HepG2 (cell line): ENCODE results near the gene POLR3E. TPM values are rescaled to one million over a fixed set of nuclear protein-coding genes. Genes with fewer than 3 reads are reported as not detected.

Experiments
- POLR2AphosphoS5 ChIP-seq: IDR thresholded peaks from 2 replicates; pipeline ENCODE4 v1.6.1; 2012; ENCODE audit warnings: low read depth, low read length
- POLR2G ChIP-seq: fragments of 200-400 bp; formaldehyde crosslinking; IDR thresholded peaks from 2 replicates; pipeline ENCODE4 v1.6.1; 2018; ENCODE audit warnings: mild to moderate bottlenecking, low read depth, low read length, moderate library complexity
- RBM22 ChIP-seq: fragments of 200-400 bp; formaldehyde crosslinking; optimal IDR thresholded peaks from 2 replicates; pipeline ENCODE3; 2017; ENCODE audit warnings: mild to moderate bottlenecking, low read length, moderate library complexity
- RFX3 ChIP-seq: IDR thresholded peaks from 2 replicates; pipeline ENCODE4 v1.6.1; 2016; ENCODE audit warnings: missing biosample characterization, missing genetic modification reagents
- SAFB2 ChIP-seq: sonication (generic); formaldehyde crosslinking; IDR thresholded peaks from 2 replicates; pipeline ENCODE4 v1.5.1; 2020; ENCODE audit warnings: missing genetic modification reagents, low read depth, mild to moderate bottlenecking, borderline replicate concordance
- SALL2 ChIP-seq: sonication (generic); formaldehyde crosslinking; IDR thresholded peaks from 2 replicates; pipeline ENCODE4 v1.8.1; 2023; ENCODE audit warnings: mild to moderate bottlenecking, missing genetic modification reagents, inconsistent platforms
- ZMYM4 ChIP-seq: sonication (generic); formaldehyde crosslinking; IDR thresholded peaks from 2 replicates; pipeline ENCODE4 v1.8.1; 2023; ENCODE audit warnings: mild to moderate bottlenecking, missing genetic modification reagents
- ZNF773 ChIP-seq: sonication (generic); formaldehyde crosslinking; IDR thresholded peaks from 2 replicates; pipeline ENCODE4 v1.4.0; 2020; ENCODE audit warnings: missing genetic modification reagents, borderline replicate concordance
- polyA plus RNA-seq, 8 experiments: library from polyadenylated mRNA; depleted of rRNA in 3 of 8; stranded (reverse) in 7 of 8; unstranded in 1 of 8; fragments of >200 nt; fragmentation: Illumina TruSeq in 4 of 8; extraction: Trizol in 4 of 8; gene quantifications; 2 replicates each; pipeline versions ENCODE4 v1.2.1 to v1.2.3, GENCODE V29; 2011 to 2016; ENCODE audit warnings: low read depth in 4 of 8, missing spikeins in 1 of 8, mixed read lengths in 1 of 8; ENCODE audit not compliant: insufficient read depth in 1 of 8
- total RNA-seq, 5 experiments: library from RNA; depleted of rRNA; stranded (reverse); fragments of >200 nt; fragmentation: Illumina TruSeq; extraction: Trizol; gene quantifications; 2 replicates each; pipeline ENCODE4 v1.2.3, GENCODE V29; 2016; ENCODE audit warnings: low read depth in 1 of 5
- TF ChIP-seq, protein P1 (sequence below): sonication (generic); formaldehyde crosslinking; IDR thresholded peaks from 2 replicates; pipeline ENCODE4 v1.4.0; 2020; ENCODE audit warnings: mild to moderate bottlenecking, missing genetic modification reagents
- TF ChIP-seq, protein P2 (sequence below): sonication (generic); formaldehyde crosslinking; IDR thresholded peaks from 2 replicates; pipeline ENCODE4 v1.5.0; 2020; ENCODE audit warnings: mild to moderate bottlenecking, missing genetic modification reagents, moderate library complexity
- TF ChIP-seq, protein P3 (sequence below): sonication (generic); formaldehyde crosslinking; IDR thresholded peaks from 2 replicates; pipeline ENCODE4 v1.9.0; 2022; ENCODE audit warnings: missing genetic modification reagents, mild to moderate bottlenecking, borderline replicate concordance

POLR3E gene
- total and polyA plus RNA-seq, 2 of the 13 experiments (the other 11 are each of a cell fraction or from before 2014, with no cell fraction given), result 135 to 262 TPM

DNA sequence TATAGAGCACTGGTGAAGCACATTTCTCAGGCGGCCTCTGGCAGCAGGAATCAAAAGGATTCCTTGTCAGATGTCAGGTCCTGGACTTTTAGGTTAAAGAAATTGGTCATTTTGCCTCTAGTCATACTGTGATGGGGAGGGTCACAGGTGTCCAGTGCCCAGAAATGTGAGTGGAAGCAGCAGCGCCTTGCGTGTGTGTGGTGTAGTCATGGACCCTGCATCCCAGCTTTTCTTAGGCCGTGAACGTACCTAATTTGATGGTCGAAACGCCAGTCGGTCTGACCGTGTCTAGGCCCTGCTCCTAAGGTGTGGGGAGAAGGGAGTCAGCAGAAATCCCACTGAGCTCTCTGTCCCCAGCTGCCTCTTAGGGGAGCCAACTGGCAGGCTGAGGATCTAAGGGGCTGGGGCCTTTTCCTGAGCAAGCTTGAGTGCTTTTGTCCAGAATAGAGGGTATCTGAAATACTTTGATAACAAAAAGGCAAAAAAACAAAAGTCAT lies 32.0 kb downstream of the POLR3E start (continued):
- TF ChIP-seq, protein P1, sequence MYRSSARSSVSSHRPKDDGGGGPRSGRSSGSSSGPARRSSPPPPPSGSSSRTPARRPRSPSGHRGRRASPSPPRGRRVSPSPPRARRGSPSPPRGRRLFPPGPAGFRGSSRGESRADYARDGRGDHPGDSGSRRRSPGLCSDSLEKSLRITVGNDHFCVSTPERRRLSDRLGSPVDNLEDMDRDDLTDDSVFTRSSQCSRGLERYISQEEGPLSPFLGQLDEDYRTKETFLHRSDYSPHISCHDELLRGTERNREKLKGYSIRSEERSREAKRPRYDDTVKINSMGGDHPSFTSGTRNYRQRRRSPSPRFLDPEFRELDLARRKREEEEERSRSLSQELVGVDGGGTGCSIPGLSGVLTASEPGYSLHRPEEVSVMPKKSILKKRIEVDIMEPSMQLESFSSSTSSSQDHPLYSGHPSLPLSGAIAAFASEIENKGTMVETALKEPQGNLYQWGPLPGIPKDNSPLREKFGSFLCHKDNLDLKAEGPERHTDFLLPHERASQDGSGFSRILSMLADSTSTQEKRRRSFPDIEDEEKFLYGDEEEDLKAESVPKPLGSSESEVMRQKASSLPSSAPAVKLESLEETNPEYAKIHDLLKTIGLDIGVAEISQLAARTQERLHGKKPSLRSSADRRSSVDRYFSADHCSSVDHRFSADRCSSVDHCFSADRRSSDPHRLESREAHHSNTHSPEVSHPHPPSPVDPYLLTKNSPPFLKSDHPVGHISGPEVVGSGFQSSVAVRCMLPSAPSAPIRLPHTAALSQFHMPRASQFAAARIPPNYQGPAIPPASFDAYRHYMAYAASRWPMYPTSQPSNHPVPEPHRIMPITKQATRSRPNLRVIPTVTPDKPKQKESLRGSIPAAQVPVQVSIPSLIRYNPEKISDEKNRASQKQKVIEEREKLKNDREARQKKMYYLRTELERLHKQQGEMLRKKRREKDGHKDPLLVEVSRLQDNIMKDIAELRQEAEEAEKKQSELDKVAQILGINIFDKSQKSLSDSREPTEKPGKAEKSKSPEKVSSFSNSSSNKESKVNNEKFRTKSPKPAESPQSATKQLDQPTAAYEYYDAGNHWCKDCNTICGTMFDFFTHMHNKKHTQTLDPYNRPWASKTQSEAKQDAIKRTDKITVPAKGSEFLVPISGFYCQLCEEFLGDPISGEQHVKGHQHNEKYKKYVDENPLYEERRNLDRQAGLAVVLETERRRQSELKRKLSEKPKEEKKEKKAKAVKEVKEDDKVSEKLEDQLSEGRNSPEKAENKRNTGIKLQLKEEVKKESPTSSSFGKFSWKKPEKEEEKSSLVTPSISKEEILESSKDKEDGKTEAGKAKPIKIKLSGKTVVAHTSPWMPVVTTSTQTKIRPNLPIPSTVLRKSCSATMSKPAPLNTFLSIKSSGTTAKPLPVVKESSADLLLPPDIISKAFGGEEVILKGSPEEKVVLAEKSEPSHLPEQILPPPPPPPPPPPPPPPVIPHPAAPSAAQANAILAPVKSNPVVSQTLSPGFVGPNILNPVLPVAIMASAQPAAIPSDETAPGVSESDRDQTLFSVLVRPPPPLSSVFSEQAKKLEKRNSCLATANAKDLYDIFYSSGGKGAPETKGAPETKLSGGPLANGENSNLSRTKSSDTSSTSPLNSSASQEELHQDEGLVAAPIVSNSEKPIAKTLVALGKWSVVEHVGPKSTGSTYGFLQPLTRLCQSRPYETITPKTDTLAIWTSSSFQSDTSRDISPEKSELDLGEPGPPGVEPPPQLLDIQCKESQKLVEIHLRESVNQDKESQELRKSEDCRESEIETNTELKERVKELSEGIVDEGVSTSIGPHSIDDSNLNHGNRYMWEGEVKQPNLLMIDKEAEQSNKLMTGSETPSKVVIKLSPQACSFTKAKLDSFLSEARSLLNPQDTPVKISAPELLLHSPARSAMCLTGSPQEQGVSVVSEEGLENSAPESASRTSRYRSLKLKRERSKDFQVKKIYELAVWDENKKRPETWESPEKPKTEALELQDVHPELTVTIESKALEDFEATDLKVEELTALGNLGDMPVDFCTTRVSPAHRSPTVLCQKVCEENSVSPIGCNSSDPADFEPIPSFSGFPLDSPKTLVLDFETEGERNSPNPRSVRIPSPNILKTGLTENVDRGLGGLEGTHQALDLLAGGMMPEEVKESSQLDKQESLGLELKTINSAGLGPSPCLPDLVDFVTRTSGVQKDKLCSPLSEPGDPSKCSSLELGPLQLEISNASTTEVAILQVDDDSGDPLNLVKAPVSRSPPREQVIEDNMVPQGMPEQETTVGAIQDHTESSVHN (CRISPR knock-in tag), result 0 out of 2 replicates have a peak, but pooled peaks have one; percentile 15
- no peak for TF ChIP-seq ZMYM4
- TF ChIP-seq, protein P2, sequence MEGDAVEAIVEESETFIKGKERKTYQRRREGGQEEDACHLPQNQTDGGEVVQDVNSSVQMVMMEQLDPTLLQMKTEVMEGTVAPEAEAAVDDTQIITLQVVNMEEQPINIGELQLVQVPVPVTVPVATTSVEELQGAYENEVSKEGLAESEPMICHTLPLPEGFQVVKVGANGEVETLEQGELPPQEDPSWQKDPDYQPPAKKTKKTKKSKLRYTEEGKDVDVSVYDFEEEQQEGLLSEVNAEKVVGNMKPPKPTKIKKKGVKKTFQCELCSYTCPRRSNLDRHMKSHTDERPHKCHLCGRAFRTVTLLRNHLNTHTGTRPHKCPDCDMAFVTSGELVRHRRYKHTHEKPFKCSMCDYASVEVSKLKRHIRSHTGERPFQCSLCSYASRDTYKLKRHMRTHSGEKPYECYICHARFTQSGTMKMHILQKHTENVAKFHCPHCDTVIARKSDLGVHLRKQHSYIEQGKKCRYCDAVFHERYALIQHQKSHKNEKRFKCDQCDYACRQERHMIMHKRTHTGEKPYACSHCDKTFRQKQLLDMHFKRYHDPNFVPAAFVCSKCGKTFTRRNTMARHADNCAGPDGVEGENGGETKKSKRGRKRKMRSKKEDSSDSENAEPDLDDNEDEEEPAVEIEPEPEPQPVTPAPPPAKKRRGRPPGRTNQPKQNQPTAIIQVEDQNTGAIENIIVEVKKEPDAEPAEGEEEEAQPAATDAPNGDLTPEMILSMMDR, result no peak
- TF ChIP-seq SAFB2 (CRISPR knock-in tag), result no peak
- TF ChIP-seq SALL2 (CRISPR knock-in tag), result no peak
- TF ChIP-seq RFX3, result no peak
- TF ChIP-seq, protein P3, sequence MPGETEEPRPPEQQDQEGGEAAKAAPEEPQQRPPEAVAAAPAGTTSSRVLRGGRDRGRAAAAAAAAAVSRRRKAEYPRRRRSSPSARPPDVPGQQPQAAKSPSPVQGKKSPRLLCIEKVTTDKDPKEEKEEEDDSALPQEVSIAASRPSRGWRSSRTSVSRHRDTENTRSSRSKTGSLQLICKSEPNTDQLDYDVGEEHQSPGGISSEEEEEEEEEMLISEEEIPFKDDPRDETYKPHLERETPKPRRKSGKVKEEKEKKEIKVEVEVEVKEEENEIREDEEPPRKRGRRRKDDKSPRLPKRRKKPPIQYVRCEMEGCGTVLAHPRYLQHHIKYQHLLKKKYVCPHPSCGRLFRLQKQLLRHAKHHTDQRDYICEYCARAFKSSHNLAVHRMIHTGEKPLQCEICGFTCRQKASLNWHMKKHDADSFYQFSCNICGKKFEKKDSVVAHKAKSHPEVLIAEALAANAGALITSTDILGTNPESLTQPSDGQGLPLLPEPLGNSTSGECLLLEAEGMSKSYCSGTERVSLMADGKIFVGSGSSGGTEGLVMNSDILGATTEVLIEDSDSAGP, result 0 out of 2 replicates have a peak, but pooled peaks have one; percentile 23
- TF ChIP-seq ZNF773, result no peak
- TF ChIP-seq POLR2G, result 0 out of 2 replicates have a peak, but pooled peaks have one; percentile 20
- peak; percentile 10; the same call in 1 of the 2 replicates for TF ChIP-seq POLR2AphosphoS5
- TF ChIP-seq RBM22, result peak; percentile 74
